GM12892 (cell line): ENCODE measurements around the gene SEPTIN5.

Experiments used
- POLR2A ChIP-seq: IDR thresholded peaks from 2 replicates; pipeline ENCODE4 v1.6.1; 2011; ENCODE audit warnings: low read depth, low read length, control low read depth
- POLR2AphosphoS5 ChIP-seq: IDR thresholded peaks from 2 replicates; pipeline ENCODE4 v1.6.1; 2011; ENCODE audit warnings: low read depth, low read length, control low read depth
- TAF1 ChIP-seq: IDR thresholded peaks from 2 replicates; pipeline ENCODE4 v1.6.1; 2011; ENCODE audit warnings: low read depth, mild to moderate bottlenecking, control low read depth, low read length, borderline replicate concordance

DNA sequence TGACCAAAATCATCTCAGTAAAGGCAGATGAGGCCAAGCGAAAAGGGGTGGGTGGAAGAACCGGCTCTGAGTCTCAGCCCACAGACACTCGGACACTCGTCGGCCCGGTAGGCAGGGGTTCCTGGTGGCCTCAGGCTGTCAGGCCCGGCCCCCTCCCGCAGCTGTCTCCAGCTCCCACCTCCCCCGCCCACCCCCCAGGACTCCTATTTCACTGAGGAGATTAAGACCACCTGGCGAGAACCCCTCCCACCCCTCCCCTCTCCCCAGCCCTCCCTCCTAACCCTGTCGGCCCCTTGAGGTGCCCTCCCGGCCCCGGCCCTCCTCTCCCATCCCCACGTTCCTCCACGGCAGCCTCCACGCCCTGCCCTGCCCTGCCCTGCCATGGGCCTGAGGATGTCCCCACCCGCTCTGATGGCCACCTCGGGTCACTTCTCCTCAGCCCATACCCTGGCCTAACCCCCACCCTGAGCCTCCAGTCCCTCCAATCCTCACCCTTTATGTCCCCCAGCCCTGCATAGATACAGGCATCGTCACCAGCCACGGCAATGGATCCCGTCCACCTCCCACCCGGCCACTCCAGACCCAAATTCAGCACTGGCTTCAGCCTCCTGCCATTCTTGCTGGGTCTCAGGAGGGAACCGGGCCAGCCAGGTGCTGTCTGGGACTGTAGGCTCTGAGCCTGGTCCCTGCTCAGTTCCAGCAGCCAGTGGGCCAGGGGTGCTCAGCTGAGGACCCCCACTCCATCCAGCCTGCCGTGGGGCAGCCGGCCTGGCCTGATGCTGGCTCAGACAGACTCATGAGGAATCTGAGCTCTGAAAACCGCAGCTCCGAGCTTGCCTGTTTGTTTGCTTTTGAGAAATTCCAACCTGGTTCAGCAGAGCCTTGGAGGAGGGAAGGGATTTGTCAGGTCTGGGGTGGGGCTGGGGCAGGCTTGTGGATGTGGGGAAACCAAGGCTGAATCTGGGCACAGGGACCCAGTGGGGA is 36.5 kb downstream of the SEPTIN5 start:
- TF ChIP-seq POLR2AphosphoS5 (no peak), TAF1 (no peak), POLR2A (no peak)
